DMS79 (cell line): ENCODE data around the gene CD200R1L.
"Not testable (repeated sequence)": the region's sequence is repeated elsewhere in the genome, so short reads cannot be mapped to it uniquely, and the experiment has no call there.

Source experiments
- DNase-seq: peaks from one replicate; lab custom pipeline; 2025; lab: John Stamatoyannopoulos, UW

CD200R1L gene, protein sequence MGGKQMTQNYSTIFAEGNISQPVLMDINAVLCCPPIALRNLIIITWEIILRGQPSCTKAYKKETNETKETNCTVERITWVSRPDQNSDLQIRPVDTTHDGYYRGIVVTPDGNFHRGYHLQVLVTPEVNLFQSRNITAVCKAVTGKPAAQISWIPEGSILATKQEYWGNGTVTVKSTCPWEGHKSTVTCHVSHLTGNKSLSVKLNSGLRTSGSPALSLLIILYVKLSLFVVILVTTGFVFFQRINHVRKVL

DNA sequence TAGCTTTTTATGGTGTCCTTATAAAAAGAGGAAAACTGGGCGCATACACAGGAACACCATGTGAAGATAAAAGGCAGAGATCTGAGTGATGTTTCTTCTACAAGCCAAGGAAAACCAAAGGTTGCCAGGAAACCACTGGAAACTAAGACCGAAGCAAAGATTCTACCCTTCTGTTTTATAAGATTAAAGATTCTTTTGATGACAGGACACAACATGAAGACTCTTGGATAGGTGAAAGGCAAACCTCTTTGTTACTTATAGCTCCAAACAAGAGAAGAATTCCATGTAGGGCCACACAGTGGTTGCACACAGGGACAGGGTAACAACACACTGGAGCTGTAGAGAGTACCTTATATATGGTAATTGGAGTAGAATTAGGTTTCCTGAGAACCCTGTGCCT, at the start of gene CD200R1L:
TSS of gene CD200R1L (minus strand) at position 101 of the 400 bp plus-strand sequence. CDS start 17,497 bp downstream, outside the sequence.
- DNase-seq: no peak

DNA sequence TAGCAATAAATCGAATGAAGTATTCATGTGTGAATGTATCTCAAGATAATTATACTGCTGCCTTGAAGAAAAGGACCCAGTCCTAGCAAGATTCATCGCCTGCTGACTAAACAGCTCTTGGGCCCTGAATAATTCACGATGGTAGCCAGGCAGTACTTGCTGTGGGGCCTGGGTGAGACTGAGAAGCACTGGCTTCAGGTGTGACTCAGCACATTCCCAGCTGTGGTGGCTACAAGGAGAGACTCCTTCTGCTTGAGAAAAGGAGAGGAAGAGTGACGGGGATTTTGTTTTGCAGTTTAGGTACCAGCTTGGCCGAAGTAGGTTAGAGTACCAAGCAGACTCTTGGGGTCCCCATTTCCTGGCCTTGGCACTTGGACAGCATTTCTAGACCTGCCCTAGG, 47.6 kb upstream of the CD200R1L start:
- DNase-seq: no peak

DNA sequence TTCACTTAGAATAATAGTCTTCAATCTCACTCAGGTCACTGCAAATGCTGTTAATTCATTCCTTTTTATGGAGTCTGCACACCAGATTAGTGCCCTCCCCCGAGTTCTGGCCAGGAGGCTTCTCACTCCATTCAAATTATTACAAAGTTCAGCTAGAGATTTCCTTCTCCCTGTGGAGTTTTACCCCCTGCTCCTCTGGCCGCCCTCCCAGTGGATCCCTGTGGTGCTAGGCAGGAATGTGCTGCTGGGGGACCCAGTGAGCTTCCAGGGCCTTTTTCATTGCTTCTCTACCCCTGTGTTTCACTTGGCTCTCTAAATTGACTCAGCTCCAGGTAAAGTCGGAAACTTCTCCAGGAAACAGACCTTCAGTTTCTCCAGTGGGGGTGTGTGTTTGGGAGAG, 42.7 kb upstream of the CD200R1L start:
- DNase-seq: no peak

DNA sequence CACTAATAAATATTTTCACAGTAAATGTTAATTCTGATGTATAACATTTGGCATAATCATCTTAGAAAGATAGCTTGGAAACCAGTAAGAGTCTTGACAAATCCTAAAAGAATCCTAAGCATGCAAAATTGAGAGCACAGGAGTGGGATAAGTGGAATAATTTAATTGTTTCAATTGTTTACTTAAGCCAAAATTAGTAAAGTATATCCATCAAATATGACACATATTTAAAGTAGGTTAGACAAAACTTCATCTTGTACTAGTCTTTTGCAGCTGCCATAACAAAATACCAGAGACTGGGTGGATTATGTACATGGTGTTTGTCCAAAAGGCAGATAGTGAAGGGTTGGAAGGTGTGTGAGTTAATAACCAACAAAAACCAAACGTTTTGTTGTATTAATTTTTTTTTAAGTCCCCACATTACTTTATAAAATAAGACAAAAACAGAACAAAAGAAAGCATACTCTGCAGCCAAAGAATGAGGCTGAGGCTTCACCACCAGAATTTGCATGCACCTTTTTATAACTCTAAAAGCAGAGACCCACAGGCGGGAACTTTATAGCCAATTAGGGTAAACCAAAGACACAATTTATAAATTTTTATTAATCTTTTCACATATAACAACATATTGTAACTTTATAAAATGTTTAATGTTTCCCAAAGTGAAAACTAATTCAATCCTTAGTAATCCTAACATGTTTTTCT, 41.9 kb upstream of the CD200R1L start:
- DNase-seq: no peak

DNA sequence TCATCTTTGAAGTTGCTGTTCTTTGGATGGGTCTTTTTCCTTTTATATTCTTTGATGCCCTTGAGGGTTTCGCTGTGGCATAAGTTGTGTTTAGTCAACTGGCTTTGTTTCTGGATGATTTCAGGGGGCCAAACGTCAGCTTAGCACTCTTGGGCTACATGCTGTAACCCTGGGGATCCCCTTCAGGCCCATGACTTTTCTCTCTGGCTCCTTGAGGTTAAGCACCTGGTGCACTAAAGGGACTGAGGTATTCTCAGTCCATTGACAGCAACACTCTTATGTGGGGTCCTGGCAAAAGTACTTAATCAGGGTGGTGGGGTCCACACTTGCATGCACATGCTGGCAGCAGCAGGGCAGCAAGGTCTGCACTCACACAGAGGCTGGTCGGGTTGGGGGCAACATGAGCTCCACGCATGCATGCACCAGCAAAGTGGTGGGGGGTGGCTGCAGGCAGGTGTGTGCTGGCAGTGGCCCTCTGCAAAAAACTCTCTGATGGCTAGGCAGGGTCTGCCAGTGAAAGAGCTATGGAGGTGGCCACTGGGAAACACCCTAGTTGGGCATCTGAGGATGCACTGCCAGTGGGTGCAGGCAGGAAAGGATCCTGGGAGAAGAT, 38.1 kb upstream of the CD200R1L start:
- DNase-seq: no peak

DNA sequence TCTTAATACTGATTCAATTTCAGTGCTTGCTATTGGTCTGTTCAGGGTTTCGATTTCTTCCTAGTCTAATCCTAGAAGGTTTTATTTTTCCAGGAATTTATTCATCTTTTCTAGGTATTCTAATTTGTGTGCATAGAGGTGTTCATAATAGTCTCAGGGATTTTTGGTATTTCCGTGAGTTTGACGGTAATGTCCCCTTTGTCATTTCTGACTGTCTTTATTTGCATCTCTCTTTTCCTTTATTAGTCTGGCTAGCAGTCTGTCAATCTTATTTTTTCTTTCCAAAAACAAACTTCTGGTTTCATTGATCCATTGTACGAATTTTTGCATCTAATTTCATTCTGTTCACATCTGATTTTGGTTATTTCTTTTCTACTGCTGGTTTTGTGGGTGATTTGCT, 35.2 kb upstream of the CD200R1L start:
- DNase-seq: no peak

DNA sequence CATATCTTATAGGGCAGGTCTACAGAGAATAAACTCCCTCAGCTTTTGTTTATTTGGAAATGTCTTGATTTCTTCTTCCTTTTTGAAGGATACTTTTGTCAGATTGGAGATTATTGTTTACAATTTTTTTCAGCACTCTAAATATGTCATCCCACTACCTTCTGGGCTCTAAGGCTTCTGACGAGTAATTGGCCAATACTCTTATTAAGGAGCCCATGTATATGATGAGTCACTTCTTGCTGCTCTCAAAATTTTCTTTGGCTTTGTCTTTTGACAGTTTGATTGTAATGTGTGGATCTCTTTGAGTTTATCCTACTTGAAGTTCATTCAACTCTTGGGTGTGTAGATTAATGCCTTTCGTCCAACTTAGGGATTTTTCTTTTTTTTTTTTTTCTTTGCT, 28.9 kb upstream of the CD200R1L start:
- DNase-seq: no peak

DNA sequence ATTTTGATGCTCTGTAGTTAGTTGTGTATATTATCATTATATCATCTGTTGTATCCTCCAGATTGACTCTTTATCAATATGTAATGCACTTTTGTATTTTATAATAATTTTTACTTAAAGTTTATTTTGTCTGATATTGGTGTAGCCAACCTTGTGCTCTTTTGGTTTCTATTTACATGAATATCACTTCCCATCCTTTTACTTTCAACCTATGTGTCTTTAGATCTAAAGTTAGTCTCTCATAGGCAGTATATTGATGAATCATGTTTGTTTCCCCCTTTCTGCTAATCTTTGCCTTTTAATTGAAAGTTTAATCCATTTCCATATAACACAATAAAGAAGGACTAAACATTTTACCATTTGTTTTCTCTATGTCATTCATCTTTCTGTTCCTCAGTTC, 28.1 kb upstream of the CD200R1L start:
- DNase-seq: no peak

DNA sequence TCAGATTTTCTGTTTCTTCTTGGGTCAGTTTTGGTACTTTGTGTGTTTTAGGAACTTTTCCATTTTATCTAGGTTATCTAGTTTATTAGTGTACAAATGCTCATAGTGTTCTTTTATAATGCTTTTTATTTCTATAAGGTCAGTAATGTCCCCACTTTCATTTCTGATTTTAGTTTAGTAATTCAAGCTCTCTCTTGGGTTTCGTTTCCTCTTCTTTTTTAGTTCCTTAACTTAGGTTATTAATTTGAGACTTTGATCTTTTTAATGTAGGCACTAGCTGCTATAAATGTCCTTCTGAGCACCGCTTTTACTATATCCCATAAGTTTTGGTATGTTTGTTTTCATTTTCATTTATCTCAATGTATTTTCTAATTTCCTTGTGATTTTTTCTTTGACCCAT, 27.0 kb upstream of the CD200R1L start:
- DNase-seq: no peak

DNA sequence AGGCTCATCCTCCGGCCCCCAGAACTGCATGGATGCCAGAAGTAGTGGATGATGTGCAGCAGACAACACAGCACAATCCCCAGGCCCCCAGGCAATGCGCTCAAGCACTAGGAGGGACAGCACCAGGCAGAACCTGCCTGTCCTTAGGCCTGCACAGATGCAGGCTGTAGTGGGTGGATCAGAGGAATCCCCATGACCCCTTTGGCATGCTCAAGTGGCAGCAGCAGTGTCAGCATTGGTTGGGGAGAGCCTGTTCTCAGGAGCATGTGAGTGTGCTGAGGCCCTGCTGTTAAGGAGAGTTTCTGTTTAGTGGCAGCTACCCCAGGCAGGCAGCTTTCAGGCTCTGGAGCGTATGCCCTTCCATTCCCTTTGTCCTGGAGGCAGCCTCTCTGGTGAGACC, 25.1 kb upstream of the CD200R1L start:
- DNase-seq: no peak

DNA sequence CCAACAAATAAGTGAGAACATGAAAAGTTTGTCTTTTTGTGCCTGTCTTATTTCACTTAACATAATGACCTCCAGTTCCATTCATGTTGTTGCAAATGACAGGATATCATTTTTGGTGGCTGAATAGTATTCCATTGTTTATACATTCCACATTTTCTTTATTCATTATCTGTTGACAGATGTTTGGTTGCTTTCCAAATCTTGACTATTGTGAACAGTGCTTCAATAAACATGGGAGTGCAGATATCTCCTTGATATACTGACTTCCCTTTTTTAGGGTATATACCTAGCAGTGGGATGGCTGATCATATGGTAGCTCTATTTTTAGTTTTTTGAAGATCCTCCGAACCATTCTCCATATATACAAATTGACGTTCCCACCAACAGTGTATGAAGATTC, 19.1 kb upstream of the CD200R1L start:
- DNase-seq: no peak

DNA sequence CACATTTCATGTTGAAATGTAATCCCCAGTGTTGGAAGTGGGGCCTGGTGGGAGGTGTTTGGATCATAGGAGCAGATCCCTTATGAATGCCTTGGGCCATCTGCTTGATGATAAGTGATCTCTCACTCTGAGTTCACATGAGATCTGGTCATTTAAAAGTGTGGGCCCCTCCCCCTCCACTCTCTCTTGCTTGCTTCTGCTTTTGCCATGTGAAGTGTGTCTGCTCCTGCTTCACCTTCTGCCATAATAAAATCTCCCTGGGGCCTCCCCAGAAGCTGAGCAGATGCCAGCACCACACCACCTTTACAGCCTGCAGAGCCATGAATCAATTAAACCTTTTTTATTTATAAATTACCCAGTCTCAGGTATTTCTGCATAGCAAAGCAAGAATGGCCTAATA, 14.2 kb upstream of the CD200R1L start:
- DNase-seq: no peak

DNA sequence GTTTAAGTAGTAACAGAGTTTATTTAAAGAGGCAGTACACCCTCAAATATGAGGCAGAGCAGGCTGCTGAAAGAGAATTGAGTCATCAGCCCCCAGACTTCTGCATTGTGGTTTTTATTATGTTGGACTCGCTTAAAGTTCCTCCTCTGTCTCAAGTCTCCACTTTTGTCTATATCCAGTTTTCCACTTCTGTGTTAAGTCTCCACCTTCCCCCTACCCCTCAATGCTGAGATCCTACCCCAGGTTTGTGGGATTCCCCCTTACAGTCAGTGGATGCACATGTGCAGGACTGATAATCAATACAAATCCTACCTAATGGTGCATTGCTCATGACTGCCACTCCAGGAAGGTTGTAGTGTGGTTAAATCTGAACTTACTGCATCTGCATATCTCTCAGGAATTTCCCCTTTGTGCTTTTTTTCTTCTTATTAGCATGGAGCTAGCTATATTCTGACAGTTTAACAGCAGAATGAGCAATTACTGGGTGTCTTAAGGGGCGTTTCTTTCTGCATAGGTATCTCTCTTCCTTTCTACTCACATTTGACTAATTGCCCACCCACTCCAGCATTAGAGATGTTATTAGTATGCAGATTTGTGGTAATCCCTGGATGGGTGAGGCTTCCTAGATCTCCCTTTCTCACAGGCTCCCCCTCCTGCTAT, 11.9 kb upstream of the CD200R1L start:
- DNase-seq: no peak

DNA sequence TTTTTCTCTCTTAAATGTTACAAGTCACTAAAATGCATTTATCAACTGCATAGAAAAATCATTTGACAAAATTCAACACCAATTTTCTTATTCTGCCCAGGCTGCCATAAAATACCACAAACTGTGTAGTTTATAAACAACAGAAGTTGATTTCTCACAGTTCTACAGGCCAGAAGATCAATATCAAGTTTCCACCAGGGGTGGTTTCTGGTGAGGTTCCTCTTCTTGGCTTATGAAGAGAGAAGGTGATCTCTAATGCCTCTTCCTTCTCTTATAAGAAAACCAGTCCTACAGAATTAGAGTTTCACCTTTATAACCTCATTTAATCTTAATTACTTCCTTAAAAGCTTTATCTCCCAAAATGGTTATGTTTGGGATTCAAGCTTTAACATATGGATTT, 10.9 kb upstream of the CD200R1L start:
- no peak for DNase-seq

DNA sequence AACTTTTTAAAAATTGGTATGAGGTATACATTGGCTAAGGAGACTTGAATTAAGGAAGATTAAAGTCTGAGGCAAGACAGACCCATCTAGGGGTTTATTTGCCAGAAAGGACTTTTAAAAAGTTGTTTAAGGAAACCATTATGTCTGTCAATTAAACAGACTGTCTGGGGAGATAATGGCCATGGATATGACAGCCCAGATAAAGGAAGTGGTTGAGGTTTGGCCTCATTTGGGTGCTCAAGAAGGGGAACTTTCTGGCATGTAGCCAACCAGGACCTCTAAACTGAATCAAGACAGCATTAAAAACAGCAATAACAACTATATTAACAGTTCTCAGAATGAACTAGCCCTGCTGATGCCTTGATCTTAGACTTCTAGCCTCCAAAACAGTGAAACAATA, 9.9 kb upstream of the CD200R1L start:
- no peak for DNase-seq

DNA sequence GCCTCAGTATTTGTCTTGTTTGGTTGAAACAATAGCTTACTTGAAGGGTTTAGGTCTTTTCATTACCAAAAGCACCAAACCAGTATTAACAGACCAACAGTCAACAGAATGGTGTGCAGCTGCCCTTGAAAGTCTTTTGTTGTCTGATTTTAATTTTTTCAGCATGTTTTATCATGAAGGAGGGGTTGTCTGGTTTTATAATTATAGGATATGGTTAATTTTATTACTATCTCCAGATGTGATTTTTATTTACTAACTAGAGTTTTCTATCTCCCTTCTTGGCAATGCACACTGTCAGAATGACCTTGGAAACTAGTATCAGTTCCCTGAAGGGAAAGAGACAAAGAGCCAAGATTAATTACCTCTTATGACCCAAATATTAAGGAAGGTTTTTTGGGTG, 9.2 kb upstream of the CD200R1L start:
- no peak for DNase-seq

DNA sequence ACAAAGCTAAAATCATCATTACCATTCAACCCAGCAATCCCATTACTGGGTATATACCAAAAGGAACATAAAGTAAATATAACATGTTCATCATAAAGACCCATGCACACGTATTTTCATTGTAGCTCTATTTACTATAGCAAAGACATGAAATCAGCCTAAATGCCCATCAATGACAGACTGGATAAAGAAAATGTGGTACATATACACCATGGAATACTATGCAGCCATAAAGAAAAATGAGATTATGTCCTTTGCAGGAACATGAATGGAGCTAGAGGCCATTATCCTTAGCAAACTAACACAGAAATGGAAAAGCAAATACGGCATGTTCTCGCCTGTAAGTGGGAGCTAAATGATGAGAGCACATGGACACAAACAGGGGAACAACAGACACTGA, 8.4 kb upstream of the CD200R1L start:
- DNase-seq: not testable (repeated sequence)

DNA sequence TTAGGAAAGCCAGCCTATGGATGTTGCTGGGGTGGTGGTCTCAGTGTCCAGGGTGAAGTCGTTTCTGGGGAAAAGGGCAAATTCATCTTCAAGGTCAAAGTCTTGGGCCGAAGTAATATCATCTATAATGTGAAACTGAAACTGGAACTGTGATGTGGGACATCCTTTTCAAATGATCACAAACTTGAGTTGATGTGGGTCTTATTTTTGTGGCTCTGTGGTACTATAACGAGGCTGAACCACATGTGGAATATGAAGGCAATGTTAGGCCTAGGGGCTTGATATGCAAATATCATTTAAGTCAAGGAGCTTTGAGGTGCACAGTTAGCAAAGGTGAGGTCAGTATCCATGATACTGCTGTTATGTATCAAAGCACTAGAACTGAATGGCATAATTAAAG, 1.5 kb upstream of the CD200R1L start:
- DNase-seq: no peak

DNA sequence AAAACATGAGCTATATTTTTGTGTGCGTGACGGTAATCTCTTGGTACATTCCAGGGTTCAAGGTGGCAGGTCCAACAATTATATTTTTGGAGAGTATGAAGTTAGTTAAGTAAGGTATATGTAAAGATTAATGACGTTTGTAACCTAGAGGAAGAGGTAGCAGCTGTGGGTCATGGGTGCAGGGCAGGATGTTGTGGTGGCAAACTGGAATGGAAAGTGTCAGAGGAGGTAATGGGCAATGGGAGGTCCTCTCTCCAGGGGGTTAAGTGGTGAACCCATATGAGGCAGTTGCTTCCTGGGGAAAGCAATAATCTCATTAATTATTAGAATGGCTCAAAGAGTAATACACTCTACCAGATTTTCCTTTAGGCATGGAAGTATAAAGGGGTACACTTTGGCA, 1.0 kb upstream of the CD200R1L start:
- DNase-seq: no peak

DNA sequence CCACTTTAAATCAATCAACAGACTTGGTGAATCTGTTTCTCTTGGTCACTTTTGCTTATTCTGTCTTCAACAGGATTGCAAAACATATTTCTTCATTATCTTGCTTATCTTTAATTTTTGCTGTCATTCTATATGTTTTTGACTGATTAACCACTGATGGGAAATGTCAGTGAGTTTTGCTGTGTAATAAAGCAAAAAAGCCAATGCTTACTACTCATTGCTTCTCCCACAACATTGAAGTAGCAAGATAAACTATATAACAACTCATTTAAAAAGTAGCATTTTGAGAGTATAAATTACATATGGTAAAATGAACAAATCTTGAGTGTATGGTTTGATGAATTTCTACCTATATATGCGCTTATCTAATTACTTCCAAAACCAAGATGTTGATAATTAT, 892 bp downstream of the CD200R1L start:
- no peak for DNase-seq

DNA sequence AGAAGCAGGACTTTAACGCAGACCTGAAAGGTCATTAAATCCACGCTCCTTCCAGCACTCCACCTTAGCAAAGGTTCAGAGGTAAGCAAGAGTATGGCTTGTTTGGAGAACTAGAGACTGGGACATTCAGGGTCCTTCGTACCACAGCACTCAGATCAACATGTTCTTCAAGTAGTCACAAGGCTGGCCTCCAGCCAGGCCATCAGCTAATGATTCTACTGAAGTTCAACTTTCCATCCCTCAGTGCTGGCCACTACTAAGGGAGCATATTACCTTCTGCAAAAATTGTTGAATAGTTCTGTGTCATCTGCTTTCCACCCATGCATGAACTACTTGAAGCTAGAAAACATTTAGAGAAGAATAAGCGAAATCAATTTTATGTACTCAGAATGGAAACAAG, 17.6 kb downstream of the CD200R1L start:
- no peak for DNase-seq

DNA sequence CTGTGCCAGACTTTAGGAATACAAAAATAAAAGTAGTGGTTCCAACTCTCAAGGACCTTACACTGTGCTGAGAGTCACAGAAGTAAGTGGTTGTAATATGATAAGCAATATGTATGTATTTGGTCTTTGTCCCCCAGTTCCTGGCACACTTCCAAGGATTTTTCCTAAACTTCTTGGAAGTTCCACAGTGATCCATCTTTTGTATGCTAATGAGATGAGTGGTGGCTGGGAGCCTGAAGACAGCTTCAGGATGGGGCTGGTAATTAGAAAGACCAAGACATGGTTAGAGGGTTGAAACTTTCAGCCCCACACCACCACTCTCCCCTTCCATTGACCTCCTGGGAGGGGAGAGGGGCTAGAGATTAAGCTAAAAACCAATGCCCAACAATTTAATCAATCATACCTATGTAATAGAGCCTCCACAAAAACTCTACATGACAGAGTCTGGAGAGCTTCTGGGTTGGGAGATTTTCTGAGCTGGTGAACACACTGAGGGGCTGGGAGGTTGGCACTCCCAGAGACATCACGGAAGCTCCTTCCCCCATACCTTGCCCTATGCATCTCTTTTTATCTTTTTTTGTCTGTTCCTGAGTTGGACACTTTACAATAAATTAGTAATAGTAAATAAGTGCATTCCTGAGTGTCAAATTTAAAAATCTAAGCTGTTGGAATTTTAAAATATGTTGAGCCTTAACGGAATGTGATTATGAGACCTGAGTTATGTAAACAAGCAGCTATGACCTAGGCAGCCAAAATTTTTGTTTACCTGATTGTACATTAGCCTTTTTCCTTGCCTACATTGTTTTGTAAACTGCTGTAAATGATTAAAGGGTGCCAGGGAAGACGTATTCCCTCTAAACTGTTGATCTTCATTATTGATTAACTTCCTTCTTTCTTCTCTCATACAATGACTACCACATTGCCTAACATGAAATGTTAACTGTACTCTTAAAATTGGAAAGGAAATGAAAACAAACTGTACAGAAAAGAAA, 24.3 kb downstream of the CD200R1L start:
- no peak for DNase-seq
